GM21529 (cell line): Measurements from ENCODE around the gene PRKACB.
"Not testable (repeated sequence)": the region's sequence is repeated elsewhere in the genome, so short reads cannot be mapped to it uniquely, and the experiment has no call there.

Source experiments
- ATAC-seq: cut with Tn5 transposase; IDR thresholded peaks from one replicate; pipeline ENCODE4 v1.9.1; 2021; ENCODE audit not compliant: unreplicated experiment

Gene PRKACB

GRCh38 chr1:84214115-84214956, 70.3 kb downstream of the PRKACB start:
- no peak for ATAC-seq

- ATAC-seq: no peak
Observed at GRCh38 chr1:84217239-84217638, 73.2 kb downstream of the PRKACB start.

GRCh38 chr1:84223751-84224432, 79.8 kb downstream of the PRKACB start:
- no peak for ATAC-seq

- ATAC-seq: no peak
Observed at GRCh38 chr1:84224905-84225304, 80.8 kb downstream of the PRKACB start.

- no peak for ATAC-seq
Observed at GRCh38 chr1:84225646-84226045, 81.6 kb downstream of the PRKACB start.

GRCh38 chr1:84232676-84233075, 88.6 kb downstream of the PRKACB start:
- ATAC-seq: not testable (repeated sequence)

GRCh38 chr1:84236256-84236655, 92.2 kb downstream of the PRKACB start:
- no peak for ATAC-seq

GRCh38 chr1:84242641-84243040, 98.6 kb downstream of the PRKACB start:
- no peak for ATAC-seq

GRCh38 chr1:84245563-84245962, 101.5 kb downstream of the PRKACB start:
- ATAC-seq: no peak

GRCh38 chr1:84246213-84246612, 102.1 kb downstream of the PRKACB start:
- ATAC-seq: no peak

GRCh38 chr1:84247425-84248220, 103.6 kb downstream of the PRKACB start:
- ATAC-seq: peak; percentile 98

GRCh38 chr1:84250668-84251067, 106.6 kb downstream of the PRKACB start:
- no peak for ATAC-seq

- no peak for ATAC-seq
Observed at GRCh38 chr1:84253036-84253435, 109.0 kb downstream of the PRKACB start.

- no peak for ATAC-seq
Observed at GRCh38 chr1:84253891-84254290, 109.8 kb downstream of the PRKACB start.

GRCh38 chr1:84254703-84255238, 110.7 kb downstream of the PRKACB start:
- no peak for ATAC-seq

GRCh38 chr1:84255582-84255981, 111.5 kb downstream of the PRKACB start:
- no peak for ATAC-seq

GRCh38 chr1:84257617-84258016, 113.5 kb downstream of the PRKACB start:
- no peak for ATAC-seq

- ATAC-seq: no peak
Observed at GRCh38 chr1:84259376-84259775, 115.3 kb downstream of the PRKACB start.

GRCh38 chr1:84259989-84260388, 115.9 kb downstream of the PRKACB start:
- no peak for ATAC-seq

- no peak for ATAC-seq
Observed at GRCh38 chr1:84260852-84261518, 116.9 kb downstream of the PRKACB start.

- ATAC-seq: no peak
Observed at GRCh38 chr1:84264961-84265360, 120.9 kb downstream of the PRKACB start.
